HG02759 (cell line): ENCODE measurements around the gene ARHGAP24.
"Not testable (repeated sequence)": the region's sequence is repeated elsewhere in the genome, so short reads cannot be mapped to it uniquely, and the experiment has no call there.

Experiments
- ATAC-seq: cut with Tn5 transposase; IDR thresholded peaks from one replicate; pipeline ENCODE4 v1.9.1; 2021; ENCODE audit warnings: mild to moderate bottlenecking, moderate library complexity; ENCODE audit not compliant: unreplicated experiment

ARHGAP24 gene

DNA sequence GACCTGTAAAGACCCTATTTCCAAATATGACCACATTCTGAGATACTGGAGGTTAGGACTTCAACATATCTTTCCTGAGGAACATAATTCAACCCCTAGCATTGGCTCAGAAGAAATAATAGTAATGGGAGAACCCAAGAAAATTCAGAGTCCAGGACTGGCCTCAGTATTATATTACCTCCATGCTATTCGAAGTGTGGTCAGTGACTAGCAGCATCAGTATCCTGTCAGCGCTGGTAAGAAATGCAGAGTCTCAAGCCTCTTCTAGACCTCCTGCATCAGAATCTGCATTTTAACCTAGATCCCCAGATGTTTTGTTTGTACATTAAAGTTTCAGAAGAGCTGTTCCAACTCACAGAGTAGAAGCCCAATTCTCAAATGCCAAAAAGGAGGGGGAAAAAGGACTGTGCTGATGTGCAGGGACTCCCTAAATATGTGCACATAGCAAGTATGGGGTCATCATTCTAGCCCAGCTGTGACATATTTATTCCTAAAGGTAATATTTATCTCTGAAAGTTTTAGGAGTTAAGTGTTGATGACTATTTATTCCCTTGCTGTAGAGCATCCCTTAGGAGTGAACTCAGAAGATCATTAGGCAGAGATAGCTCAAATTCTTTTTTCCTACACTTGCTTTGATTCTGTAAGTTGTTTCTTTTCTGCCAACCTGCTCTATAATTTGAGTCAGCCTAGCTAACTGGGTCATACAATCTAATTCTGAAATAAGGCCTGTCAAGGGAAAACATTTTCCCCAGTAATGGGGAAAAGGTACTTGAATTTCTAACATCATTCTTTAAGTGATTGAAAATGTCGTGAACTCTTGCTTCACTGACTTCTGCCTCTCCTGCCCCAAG is 361.9 kb downstream of the ARHGAP24 start:
- ATAC-seq, result no peak

DNA sequence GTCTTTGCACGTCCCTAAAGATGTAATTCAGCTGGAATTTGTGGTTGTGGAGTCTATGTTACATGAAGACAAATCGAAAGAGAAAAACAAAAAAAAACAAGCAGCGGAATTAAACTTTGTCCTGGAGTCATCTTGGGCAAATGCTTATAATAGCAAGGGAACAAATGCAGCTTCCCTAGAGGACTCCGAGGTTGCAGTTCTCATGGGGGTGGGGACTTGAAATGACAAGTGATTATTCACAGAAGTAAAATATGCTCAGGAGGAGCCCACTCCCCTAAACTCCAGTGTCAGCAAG is 362.4 kb downstream of the ARHGAP24 start:
- ATAC-seq, result no peak

DNA sequence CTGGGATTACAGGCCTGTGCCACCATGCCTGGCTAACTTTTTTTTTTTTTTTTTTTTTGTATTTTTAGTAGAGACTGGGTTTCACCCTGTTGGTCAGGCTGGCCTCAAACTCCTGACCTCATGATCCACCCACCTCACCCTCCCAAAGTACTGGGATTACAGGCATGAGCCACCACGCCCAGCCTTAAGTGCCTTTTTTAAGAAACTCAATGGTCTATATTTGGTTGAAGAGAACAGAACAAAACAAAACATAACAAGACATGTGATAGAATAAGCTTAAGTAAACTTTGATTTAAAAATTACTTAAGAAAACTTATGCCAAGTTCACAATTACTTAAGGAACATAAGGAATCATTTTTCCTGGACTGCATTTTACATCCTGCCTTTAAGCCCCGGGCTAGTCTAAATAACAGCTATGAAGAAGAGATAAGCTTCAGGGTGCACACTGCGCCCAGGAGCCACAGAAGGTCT is 365.1 kb downstream of the ARHGAP24 start:
- ATAC-seq, result not testable (repeated sequence)

DNA sequence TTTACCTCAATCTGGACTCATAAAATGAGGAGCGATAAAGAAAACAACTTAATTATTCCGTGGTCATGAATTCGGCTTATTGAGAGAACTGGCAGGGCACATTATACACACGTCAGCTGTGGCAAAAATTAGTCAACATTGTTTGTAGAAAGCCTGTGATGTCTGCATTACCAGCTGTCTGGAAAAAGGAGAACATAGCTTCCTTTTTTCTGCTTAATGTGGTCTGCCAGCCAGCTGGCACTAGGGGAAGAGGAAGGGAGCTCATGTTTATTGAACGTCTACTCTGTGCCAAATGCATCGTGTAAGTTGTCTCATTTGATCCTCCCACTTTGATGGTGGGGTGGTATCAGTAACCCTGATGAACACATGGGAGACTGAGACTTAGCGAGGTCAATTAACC is 367.6 kb downstream of the ARHGAP24 start:
- ATAC-seq, result peak; percentile 69

DNA sequence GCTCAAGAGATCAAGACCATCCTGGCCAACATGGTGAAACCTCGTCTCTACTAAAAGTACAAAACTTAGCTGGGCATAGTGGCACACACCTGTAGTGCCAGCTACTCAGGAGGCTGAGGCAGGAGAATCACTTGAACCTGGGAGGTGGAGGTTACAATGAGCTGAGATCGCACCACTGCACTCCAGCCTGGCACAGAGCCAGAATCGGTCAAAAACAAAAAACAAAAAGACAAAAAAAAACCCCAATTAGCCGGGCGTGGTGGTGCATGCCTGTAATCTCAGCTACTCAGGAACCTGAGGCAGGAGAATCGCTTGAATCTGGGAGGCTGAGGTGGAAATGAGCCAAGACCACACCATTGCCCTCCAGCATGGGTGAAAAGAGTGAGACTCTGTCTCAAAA is 378.8 kb downstream of the ARHGAP24 start:
- ATAC-seq, result not testable (repeated sequence)

DNA sequence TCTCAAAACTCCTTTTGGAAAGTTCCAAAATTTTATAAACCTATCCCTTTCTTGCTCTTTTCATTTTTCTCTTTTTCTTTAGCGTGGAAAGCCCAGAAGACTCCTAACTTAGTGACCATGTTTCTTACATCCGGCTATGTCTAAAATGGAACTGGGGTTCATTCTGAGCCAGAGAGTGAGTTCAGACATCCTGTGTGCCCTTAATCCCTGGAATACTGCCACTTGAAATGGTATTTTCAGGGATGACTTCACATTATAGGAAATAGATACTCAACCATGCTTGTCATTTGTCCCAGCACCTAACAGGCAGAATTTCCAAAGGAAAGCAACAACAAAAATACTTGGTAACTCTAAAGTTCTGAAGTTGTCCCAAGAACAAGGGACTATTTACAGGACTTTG is 379.6 kb downstream of the ARHGAP24 start:
- no peak for ATAC-seq

DNA sequence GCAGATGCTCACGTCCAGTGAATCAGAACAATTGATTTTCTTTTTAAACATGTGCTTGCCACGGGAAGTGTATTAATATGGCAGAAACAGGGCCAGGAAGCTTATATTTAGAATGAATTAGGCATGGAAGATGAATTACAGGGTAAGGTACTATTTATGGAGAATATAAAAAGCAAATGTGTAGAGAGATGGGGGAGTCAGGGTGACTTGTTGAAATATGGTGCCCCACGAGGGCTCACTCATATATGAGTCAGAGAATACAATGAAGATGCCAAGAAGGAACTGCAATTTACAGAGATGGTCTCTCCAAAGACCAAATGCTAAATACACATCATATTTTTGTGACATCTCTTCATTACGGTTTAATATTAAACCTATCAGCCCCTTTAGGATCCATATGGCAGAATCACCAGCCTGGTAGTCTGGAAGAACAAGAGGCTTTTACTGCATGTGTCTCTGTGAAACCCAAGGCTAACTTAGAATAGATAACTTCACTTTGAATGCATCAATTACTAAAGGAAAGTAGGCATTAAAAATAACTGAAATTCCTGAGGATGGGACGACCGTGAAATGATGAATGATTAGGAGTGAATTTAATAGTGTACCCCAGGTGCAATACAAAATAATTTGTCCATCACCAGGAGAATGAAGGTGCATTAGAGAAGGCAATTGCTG is 385.3 kb downstream of the ARHGAP24 start:
- ATAC-seq, result no peak

DNA sequence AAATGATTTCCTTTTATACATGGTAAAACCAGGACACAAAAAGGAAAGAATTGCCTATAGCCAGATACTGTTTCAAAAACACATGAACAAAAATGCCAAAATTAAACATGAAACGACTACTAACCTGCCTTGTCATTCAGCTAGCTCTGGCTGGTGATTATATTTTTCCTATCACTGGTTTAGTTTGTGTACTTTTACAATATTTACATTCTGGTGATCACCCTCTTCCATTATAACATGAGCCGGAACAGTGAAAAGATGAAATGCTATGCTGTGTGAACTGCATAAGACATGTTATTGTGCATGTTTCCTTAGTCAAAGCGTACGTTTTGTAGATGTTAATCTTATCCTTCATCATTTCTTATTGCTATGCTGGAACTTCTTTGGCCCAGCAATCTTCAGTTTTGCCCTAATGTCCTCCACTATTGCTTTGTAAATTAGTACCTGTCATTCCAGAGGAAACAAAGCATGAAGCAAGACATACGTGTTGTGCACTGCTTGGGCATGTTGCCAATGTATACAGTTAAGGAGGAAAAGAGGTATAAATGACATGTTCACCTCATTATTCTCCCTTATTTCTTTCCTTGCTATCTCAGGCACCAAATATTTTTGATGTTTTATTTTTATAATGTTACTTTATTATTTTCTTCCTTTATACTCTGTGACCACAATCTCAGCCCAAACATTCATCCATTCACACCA is 386.3 kb downstream of the ARHGAP24 start:
- no peak for ATAC-seq

DNA sequence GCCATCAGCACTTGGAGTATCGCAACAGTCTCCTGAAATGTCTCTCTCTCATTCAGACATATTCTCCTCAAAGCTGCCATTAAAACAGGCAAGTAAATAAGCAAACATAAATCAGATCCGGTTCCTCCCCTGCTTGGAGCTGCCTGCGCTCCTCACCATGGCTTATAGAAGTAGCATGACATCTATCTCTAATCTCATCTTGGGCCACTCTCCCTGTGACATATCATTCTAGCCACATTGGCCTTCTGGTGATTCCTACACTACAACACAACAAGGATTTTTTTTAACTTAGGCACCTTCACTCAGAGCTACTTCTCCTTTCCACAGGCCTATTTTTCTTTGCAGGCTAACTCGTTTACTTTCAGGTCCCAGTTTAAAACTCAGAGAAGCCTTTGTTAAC is 387.9 kb downstream of the ARHGAP24 start:
- ATAC-seq, result no peak

DNA sequence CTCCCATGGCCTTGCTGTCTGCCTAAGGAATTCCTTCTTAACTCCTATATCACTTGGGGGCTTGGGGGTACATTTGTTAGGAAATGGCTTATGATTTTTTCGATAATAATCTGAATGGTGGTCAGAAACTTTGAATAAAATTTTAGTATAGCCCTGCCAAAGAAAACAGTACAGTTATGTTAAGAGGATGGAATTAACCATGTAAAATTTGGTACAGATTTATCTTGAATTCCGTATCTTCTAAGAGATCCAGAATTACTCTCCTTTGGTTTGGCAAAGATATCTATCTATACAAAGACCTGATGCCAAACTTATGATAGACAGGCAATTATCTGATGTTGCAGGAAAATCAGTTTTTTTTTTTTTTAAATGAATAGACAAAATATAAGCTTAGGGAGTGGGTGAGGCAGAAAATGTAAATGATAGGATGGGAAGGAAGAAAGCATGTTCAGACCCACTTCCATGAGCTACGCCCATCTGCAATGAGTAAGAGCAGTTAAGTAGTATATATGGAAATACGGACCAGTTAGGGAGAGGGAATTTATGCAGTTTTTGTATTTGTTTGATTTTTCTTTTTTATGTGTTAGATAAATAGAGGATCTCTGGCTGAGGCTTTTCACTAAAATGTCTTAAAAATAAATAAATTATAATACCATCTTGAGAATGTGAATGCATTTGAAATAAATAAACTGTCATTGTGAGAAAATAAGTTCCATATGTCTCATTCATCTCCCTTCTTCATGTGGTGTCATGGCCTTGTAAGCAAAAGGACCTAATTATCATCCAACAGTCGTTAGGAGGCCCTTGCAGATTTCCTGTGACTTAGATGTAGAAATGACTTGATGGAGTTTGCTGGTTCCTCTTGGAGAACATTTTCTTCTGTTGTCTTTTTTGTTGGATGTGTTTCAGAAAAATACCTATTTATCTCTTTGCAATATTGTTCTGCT is 389.6 kb downstream of the ARHGAP24 start:
- ATAC-seq, result no peak

DNA sequence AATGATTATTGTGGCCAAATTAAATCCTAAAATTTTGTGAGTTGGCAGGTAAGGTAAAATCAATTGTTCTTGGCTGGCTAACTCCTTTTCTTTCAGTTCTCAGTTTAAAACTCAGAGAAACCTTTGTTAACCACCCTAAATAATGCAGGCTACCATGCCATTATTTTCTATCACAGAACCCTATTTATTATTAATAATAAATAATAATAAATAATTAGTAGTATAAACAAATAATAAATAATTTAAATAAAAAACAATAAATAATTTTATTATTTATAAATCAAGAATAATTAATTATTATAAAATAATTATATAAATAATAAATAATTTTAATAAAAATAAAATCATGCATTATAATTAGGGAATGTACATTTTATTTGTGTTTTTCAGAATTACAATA is 390.3 kb downstream of the ARHGAP24 start:
- no peak for ATAC-seq

DNA sequence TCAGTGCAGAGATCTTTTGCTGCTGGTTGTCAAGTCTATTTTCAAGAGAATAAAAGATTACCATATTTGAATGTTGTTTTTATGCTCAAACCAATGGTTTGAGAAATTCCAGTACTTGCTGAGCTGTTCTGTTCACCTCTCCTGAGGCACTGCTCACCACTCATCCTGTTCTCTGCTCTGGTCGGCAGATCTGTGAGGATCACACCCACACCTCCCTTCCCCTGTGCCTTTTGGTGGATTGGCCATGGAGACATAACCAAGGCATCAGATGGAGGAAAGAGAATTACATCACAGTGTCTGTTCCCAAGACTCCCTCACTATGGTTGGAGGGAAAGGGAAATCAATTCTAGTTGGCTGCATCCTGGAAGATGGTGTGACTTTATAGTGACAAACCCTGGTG is 391.6 kb downstream of the ARHGAP24 start:
- no peak for ATAC-seq

DNA sequence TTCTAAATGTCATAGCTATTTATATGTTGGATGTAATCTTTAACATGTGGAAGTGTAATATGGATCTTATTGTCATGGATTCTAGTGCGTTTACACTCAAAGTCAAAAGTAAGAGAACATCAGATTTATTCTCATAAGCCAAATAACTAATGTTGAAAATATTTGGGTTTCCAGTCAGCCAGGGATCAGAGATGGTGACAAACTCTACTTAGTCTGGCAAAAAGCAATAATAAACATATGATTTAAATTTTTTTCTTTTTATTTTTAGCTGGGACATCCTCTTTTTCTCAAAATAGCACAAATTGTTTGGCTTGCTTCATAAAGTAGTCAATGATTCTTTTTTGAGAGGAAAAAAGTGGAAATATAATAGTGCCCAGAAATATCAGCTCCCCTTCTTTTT is 392.3 kb downstream of the ARHGAP24 start:
- ATAC-seq, result no peak

DNA sequence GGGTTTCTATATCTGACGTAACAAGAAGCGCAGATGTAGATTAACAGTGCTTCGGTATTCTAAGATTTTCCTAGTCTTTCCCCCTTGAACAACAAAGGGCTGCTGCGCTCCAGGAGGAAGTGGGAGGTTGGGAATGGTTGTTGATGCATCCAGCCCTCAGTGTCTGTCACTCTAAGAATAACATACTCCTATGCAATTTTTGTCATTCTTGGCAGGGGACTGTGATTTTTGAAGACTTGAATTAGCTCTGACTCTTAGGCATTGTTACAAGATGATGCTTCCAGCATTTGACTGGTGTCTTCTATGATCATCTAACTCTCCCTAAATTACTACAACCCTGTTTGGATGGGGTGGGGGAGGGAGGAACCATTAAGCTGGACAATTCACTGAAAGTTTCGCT is 394.2 kb downstream of the ARHGAP24 start:
- no peak for ATAC-seq

DNA sequence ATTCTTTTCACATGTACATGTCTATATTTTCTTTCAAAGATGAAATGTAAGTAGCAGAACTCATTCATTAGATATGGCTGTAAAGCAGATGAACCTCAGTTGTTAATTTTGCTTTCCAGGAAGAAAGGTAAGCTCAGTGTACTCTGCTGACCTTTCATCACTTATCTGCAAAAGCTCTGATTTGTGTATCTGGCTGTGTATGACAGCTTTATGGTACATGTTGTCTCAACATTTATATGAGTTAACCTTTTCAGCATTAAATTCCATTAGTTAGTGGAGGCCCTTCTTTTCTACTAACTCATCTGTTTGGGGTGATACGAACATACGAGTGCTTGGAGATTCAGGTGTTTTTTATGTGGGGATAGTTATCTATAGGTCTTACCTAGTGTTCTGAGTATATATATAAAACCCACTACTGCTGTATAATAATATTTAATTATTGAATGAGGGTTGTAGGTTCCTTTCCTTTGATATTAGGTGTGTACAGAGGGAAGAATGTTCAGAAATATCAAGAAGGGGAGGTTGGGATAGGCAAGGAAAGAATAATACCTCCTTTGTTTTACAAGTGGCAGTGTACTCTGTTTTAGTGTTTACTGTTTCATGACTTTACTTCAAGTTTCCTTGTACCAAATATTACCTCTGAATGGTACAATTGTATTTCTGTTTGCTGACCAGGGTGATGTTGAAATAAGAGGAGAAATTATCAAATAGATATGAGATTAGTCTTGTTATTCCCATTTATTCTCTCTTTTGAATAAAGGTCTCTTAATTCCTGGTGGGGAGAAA is 395.5 kb downstream of the ARHGAP24 start:
- no peak for ATAC-seq

DNA sequence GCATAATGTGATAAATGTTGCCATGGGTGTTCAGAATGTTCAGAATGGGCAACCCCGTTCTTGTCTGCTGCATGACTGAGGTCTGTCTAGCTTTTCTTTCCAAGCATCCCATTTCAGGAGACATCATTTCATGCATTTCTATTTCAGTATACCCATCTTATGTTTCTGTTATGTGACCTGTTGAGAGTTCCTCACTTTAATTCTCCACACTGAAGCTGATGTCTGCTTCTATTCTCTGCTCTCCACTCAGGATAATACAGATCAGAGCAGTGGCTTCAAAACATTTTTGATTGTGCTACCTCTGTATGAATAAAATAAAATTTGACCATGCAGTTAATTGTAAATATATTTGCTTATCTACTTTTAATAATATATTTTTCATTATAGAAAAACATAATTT is 398.6 kb downstream of the ARHGAP24 start:
- no peak for ATAC-seq

DNA sequence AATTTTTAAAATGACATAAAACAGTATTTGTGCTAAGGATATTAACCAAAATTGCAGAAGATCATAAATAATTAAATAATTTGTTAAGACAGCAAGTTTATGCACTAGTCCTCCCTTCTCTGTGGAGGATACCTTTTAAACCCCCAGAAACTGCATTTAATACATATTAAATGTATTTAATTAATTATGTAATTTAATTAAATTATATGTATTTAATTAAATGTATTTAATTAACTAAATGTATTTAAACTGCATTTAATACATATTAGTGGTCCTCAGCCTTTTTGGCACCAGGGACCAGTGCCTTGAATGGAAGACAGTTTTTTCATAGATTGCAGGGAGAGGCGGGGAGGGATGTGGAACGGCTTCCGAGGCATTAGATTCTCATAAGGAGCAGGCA is 404.6 kb downstream of the ARHGAP24 start:
- no peak for ATAC-seq

DNA sequence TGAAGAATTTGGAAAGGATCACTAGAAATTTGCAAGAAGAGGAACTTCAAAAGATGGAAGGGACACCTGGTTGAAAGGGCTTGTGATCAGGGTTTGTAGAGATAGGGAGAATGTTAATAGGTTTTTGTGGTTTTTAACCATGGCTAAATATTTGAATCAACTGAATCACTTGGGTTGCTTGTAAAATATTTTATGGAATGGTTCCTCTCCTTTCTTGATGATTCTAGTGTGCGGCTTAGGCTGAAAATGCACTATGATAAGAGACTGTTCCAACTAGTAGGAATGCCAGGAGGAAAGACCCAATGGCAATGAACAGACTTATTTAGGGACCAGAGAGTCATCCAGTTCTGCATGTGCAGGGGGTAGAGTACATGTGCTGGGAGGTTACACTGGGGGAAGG is 408.2 kb downstream of the ARHGAP24 start:
- no peak for ATAC-seq

DNA sequence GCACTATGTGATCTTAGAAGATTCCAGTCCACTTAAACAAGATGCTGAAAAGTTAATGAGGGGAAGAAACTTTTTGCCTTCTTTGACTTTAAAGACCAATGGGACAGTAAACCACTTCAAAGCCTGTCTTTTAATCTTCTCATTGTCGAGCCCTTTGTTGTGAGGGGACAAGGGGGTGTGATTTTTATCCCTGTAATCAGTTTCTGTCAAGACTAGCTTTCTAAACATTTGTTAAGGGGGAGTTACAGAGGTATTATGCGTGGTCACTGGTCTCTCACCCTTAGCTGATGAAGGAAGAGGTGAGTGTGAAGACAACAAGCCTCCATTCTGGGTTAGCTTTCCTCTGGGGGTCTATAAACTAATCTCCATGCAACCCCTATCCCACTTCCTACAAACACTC is 409.3 kb downstream of the ARHGAP24 start:
- no peak for ATAC-seq

DNA sequence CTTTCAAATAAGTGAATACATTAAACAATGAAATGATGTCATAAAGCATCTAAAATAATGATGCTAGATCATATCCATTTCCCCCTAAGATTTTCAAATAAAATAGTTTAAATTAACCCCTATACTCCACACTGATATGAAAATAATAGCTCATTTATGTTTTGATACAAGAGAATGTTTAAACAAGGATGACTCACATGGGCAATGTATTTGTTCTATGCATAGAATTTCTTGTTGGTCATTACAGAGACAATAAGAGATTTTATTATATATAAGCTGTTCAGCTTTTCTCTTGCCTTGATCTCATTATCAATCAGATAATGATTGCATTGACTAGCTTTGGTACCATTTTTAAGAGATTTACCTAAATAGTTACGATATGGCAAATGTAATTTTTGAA is 411.7 kb downstream of the ARHGAP24 start:
- no peak for ATAC-seq
